ENCODE results near the gene POLRMT. TPM values are rescaled to one million over a fixed set of nuclear protein-coding genes. Genes with fewer than 3 reads are reported as not detected.

Gene POLRMT
- total RNA-seq, 4 donors from 2014 or later: 28.2 to 73.5 (median 51.5) TPM

- 79 to 85% methylated on average over 16 of the region's 16 CpGs for WGBS, 2 donors
- no peak for DNase-seq (ENCODE audit: low spot score in 2 of 2)
- Histone ChIP-seq H3K27me3 (peaks cover 0 to 59% of the 10 kb centered on the region in 2 donors), H3K27ac (no peak overlapping the region), H3K36me3 (no peaks in the 10 kb centered on the region), H3K4me3 (no peak overlapping the region), H3K4me1 (peaks cover 0 to 4% (median 0%) of the 10 kb centered on the region in 4 donors), H3K9me3 (peaks cover 0 to 3% (median 0%) of the 10 kb centered on the region in 4 donors)
- TF ChIP-seq POLR2A (IDR thresholded peaks at IDR 0.05) (no peak), CTCF (IDR thresholded peaks at IDR 0.05) (no peak), EP300 (IDR thresholded peaks at IDR 0.05) (no peak)
Observed at GRCh38 chr19:596263-596655, 37.1 kb downstream of the POLRMT start.

GRCh38 chr19:595326-596262 lies 37.7 kb downstream of the POLRMT start:
- DNase-seq (ENCODE audit: low spot score in 2 of 2): no peak
- H3K4me3 ChIP-seq: no peak overlapping the region
- H3K4me1 ChIP-seq: peaks cover 0 to 11% (median 0%) of the 10 kb centered on the region in 4 donors
- WGBS, 2 donors: 64 to 71% methylated on average over 38 to 42 of the region's 42 CpGs
- no peaks in the 10 kb centered on the region for H3K36me3 ChIP-seq
- no peak overlapping the region for H3K27ac ChIP-seq
- H3K9me3 ChIP-seq: no peaks in the 10 kb centered on the region
- TF ChIP-seq POLR2A (IDR thresholded peaks at IDR 0.05) (no peak), CTCF (IDR thresholded peaks at IDR 0.05) (no peak), EP300 (IDR thresholded peaks at IDR 0.05) (no peak)
- peaks cover 3 to 65% of the 10 kb centered on the region in 2 donors for H3K27me3 ChIP-seq

- TF ChIP-seq EP300 (IDR thresholded peaks at IDR 0.05) (no peak), POLR2A (IDR thresholded peaks at IDR 0.05) (no peak), CTCF (IDR thresholded peaks at IDR 0.05) (no peak)
- Histone ChIP-seq H3K4me1 (peaks cover 0 to 17% (median 1%) of the 10 kb centered on the region in 4 donors), H3K4me3 (no peak overlapping the region), H3K9me3 (no peaks in the 10 kb centered on the region), H3K27ac (no peak overlapping the region), H3K27me3 (peaks cover 3 to 67% of the 10 kb centered on the region in 2 donors), H3K36me3 (no peaks in the 10 kb centered on the region)
- DNase-seq (ENCODE audit: low spot score in 2 of 2): no peak
- WGBS, 2 donors: 69 to 71% methylated on average over 23 to 24 of the region's 24 CpGs
Observed at GRCh38 chr19:594265-594870, 39.0 kb downstream of the POLRMT start.

- Histone ChIP-seq H3K4me3 (no peak overlapping the region), H3K27me3 (peaks cover 3 to 72% of the 10 kb centered on the region in 2 donors), H3K27ac (no peak overlapping the region), H3K36me3 (no peaks in the 10 kb centered on the region), H3K9me3 (no peaks in the 10 kb centered on the region), H3K4me1 (peaks cover 0 to 25% (median 5%) of the 10 kb centered on the region in 4 donors)
- TF ChIP-seq CTCF (IDR thresholded peaks at IDR 0.05) (no peak), EP300 (IDR thresholded peaks at IDR 0.05) (no peak), POLR2A (IDR thresholded peaks at IDR 0.05) (no peak)
- WGBS, 2 donors: 49 to 55% methylated on average over 9 of the region's 9 CpGs
- DNase-seq (ENCODE audit: low spot score in 2 of 2): no peak
Observed at GRCh38 chr19:593505-593904, 39.8 kb downstream of the POLRMT start.

GRCh38 chr19:593055-593454 lies 40.3 kb downstream of the POLRMT start:
- DNase-seq (ENCODE audit: low spot score in 2 of 2): no peak
- TF ChIP-seq EP300 (IDR thresholded peaks at IDR 0.05): no peak
- TF ChIP-seq CTCF (IDR thresholded peaks at IDR 0.05): no peak
- TF ChIP-seq POLR2A (IDR thresholded peaks at IDR 0.05): no peak
- Histone ChIP-seq H3K4me3 (no peak overlapping the region), H3K4me1 (peaks cover 0 to 30% (median 7%) of the 10 kb centered on the region in 4 donors), H3K27me3 (peaks cover 3 to 73% of the 10 kb centered on the region in 2 donors), H3K9me3 (no peaks in the 10 kb centered on the region), H3K27ac (no peak overlapping the region), H3K36me3 (no peaks in the 10 kb centered on the region)
- 88 to 89% methylated on average over 18 of the region's 18 CpGs for WGBS, 2 donors
